Osteoblast (primary cell): Measurements from ENCODE around the gene TMEM208. TPM values are rescaled to one million over a fixed set of nuclear protein-coding genes. Genes with fewer than 3 reads are reported as not detected.

ENCODE experiments used
- DNase-seq: peaks from one replicate; pipeline ENCODE4 v3.0.0; 2011; ENCODE audit warnings: low spot score, mixed read lengths; ENCODE audit not compliant: insufficient read length; ENCODE audit errors: missing footprints
- H2AFZ ChIP-seq: 2 replicates; pipeline ENCODE4 v1.6.0; 2011; ENCODE audit warnings: mild to moderate bottlenecking, low read length
- H3K27ac ChIP-seq: 2 replicates; pipeline ENCODE4 v1.5.1; 2011; ENCODE audit warnings: mild to moderate bottlenecking, low read depth, low read length, moderate library complexity
- H3K27me3 ChIP-seq: 2 replicates; pipeline ENCODE4 v1.6.0; 2012; ENCODE audit warnings: mild to moderate bottlenecking, control low read depth, inconsistent platforms, low read length, moderate library complexity; ENCODE audit not compliant: insufficient read depth
- H3K36me3 ChIP-seq: 2 replicates; pipeline ENCODE4 v1.5.1; 2011; ENCODE audit warnings: mild to moderate bottlenecking, low read length, control low read depth, moderate library complexity; ENCODE audit not compliant: insufficient read depth
- H3K4me1 ChIP-seq: 2 replicates; pipeline ENCODE4 v1.5.1; 2011; ENCODE audit warnings: mild to moderate bottlenecking, low read length, control low read depth, moderate library complexity; ENCODE audit not compliant: insufficient read depth
- H3K4me2 ChIP-seq: 2 replicates; pipeline ENCODE4 v1.6.0; 2011; ENCODE audit warnings: mild to moderate bottlenecking, low read length; ENCODE audit not compliant: insufficient read depth
- H3K4me3 ChIP-seq: fragments of 200-600 bp; sonication (generic); 3 replicates; pipeline ENCODE4 v1.5.1; 2012; ENCODE audit warnings: mild to moderate bottlenecking, low read length, inconsistent platforms; ENCODE audit not compliant: insufficient read depth
- H3K79me2 ChIP-seq: 2 replicates; pipeline ENCODE4 v1.6.0; 2012; ENCODE audit warnings: mild to moderate bottlenecking, low read length, control low read depth, inconsistent platforms; ENCODE audit not compliant: insufficient read depth
- H3K9me3 ChIP-seq: 2 replicates; pipeline ENCODE4 v1.5.1; 2011; ENCODE audit warnings: low read depth, low read length, control low read depth
- H4K20me1 ChIP-seq: 2 replicates; pipeline ENCODE4 v1.6.0; 2012; ENCODE audit warnings: mild to moderate bottlenecking, low read length, control low read depth; ENCODE audit not compliant: insufficient read depth
- CTCF ChIP-seq: IDR thresholded peaks from 2 replicates; pipeline ENCODE4 v1.5.1; 2011; ENCODE audit warnings: mild to moderate bottlenecking, low read depth, low read length, moderate library complexity; ENCODE audit errors: extremely low read depth
- total RNA-seq: library from RNA; depleted of rRNA; stranded (reverse); fragments of >200 nt; gene quantifications from 2 replicates; pipeline ENCODE4 v1.2.3, GENCODE V29; 2012

The TMEM208 gene
- total RNA-seq, 1 donor: 25.3 TPM

- H3K9me3 ChIP-seq: no peaks in the 10 kb centered on the region
- no peak for TF ChIP-seq CTCF
- peaks cover 1% of the 10 kb centered on the region for H4K20me1 ChIP-seq
- H3K27ac ChIP-seq: peak overlapping the region; percentile 61
- H3K4me3 ChIP-seq: peak overlapping the region; percentile 94
- peaks cover 53% of the 10 kb centered on the region for H3K79me2 ChIP-seq
- peak overlapping the region; percentile 84 for H3K4me2 ChIP-seq
- peak; percentile 97 for DNase-seq
- peaks cover 74% of the 10 kb centered on the region for H3K4me1 ChIP-seq
- no peak overlapping the region for H2AFZ ChIP-seq
- peaks cover 5% of the 10 kb centered on the region for H3K36me3 ChIP-seq
- no peaks in the 10 kb centered on the region for H3K27me3 ChIP-seq
Observed at GRCh38 chr16:67244387-67245185, 17.7 kb downstream of the TMEM208 start.

- TF ChIP-seq CTCF: no peak
- Histone ChIP-seq H3K9me3 (no peaks in the 10 kb centered on the region), H3K4me2 (peak overlapping the region; percentile 84), H4K20me1 (no peaks in the 10 kb centered on the region), H3K27ac (peak overlapping the region; percentile 61), H3K79me2 (peaks cover 48% of the 10 kb centered on the region), H3K4me1 (peaks cover 77% of the 10 kb centered on the region), H3K4me3 (peak overlapping the region; percentile 94), H3K36me3 (no peaks in the 10 kb centered on the region), H2AFZ (no peak overlapping the region), H3K27me3 (no peaks in the 10 kb centered on the region)
- DNase-seq: peak; percentile 11
Observed at GRCh38 chr16:67245186-67245585, 18.3 kb downstream of the TMEM208 start.

GRCh38 chr16:67245674-67246080 is 18.7 kb downstream of the TMEM208 start:
- H3K4me3 ChIP-seq: peak overlapping the region; percentile 94
- H3K4me1 ChIP-seq: peaks cover 76% of the 10 kb centered on the region
- H3K9me3 ChIP-seq: no peaks in the 10 kb centered on the region
- peak overlapping the region; percentile 50 for H2AFZ ChIP-seq
- no peaks in the 10 kb centered on the region for H3K36me3 ChIP-seq
- peaks cover 45% of the 10 kb centered on the region for H3K79me2 ChIP-seq
- no peak for TF ChIP-seq CTCF
- H3K27ac ChIP-seq: peak overlapping the region; percentile 61
- no peaks in the 10 kb centered on the region for H4K20me1 ChIP-seq
- no peaks in the 10 kb centered on the region for H3K27me3 ChIP-seq
- peak overlapping the region; percentile 84 for H3K4me2 ChIP-seq
- DNase-seq: peak; percentile 87

- Histone ChIP-seq H3K9me3 (no peaks in the 10 kb centered on the region), H3K27ac (peak overlapping the region; percentile 61), H4K20me1 (no peaks in the 10 kb centered on the region), H3K27me3 (no peaks in the 10 kb centered on the region), H3K79me2 (peaks cover 45% of the 10 kb centered on the region), H3K4me2 (peak overlapping the region; percentile 84), H3K36me3 (no peaks in the 10 kb centered on the region), H3K4me1 (peaks cover 71% of the 10 kb centered on the region), H2AFZ (peak overlapping the region; percentile 50), H3K4me3 (peak overlapping the region; percentile 94)
- peak; percentile 41 for TF ChIP-seq CTCF
- DNase-seq: peak; percentile 96
Observed at GRCh38 chr16:67246081-67246755, 19.3 kb downstream of the TMEM208 start.
